ENCODE measurements around the gene CA5A.

GRCh38 chr16:87939562-87940423 lies 3.5 kb upstream of the CA5A start:
- no peak for TF ChIP-seq CTCF (IDR thresholded peaks at IDR 0.05)
- no peak for TF ChIP-seq POLR2AphosphoS5 (IDR thresholded peaks at IDR 0.05)
- TF ChIP-seq POLR2A (IDR thresholded peaks at IDR 0.05; ENCODE audit: low read depth) = no peak

All from esophagus muscularis mucosa (tissue), 3 donors.